SW 1271 (cell line): ENCODE data around the gene FAT1.
"Not testable (repeated sequence)": the region's sequence is repeated elsewhere in the genome, so short reads cannot be mapped to it uniquely, and the experiment has no call there.

Source experiments
- DNase-seq, 2 experiments: peaks; one replicate each; lab custom pipeline; 2025; lab: John Stamatoyannopoulos, UW

Gene FAT1

DNA sequence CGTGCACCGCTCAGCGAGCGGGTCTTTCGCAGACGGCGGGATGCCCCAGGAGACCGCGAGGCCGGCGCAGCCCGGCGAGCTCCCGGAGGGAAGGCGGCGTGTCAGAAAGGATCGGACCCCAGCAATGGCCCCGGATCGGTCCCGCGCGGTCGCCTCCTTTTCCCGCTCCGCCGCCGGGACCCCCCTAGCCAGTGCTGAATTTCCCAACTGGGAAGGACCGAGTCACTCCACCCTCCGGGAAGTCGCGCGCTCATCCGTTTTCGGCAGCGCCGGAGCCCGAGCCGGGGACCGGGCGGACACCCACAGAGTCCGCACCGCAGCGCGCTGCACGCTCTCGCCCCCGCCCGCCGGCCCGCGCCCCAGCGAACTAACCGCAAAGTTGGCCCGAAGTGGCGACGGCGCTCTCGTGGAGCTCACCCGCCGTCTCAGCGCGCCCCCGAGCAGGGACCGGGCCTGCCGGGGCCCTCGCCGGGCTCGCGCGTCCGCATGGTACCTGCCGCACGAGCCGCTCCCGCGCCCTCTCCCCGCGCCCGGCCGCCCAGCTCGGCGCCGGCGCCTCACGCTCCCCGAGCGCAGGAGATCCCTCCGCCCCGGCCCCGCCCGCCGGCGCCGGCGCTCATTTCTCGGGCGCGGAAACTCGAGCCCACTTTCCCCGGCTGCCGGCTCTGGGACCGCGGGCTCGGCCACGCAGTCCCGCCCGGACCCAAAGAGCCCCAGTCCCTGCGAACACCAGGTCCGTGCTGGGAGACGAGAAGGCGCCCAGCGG lies at the start of gene FAT1:
Gene FAT1 (minus strand): TSS at position 565 of the 766 bp plus-strand sequence. CDS start 14,029 bp downstream, outside the sequence.
- DNase-seq, result peak in 1 of 2 experiments; percentile 32

DNA sequence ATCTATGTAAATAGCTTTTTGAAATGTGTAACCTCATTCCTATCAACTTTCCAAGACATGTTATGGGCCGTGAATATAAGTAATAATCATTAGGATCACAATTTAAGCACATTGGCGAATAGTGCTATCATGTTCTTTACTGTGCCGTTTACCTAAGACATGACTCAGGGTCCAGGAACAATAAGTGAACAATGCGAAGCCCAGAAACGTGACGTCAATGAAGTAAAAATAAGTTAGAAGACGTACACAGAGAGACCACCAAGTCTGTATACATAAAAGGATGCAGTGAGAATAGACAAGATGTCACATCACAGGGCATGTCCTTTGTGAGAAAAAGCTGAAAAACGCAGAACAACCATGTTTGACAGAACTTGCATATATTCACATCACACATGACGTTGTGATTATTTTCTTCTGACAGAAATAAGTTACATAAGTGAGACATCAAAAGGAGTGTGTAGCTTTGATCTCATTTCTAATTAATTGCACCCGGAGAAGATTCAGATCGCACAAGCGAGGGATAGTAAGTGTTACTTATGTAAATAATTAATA lies 49.4 kb upstream of the FAT1 start:
- no peak for DNase-seq

DNA sequence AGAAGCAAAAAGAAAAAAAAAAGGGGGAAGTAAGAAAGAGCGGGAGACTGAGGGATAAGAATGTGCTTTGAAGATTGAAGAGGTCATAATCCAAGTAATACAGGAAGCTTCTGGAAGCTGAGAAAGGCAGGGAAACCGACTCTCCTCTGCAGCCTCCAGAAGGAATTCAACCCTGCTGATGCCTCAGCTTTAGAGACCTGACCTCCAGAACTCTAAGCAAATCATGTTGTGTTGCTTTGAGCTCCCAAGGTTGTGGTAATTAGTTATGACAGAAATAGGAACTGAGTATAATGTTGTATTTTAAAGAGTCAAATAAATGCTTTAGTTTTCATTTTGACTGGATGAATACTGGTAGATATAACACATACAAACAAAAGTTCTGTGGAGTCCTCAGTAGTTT lies 48.0 kb upstream of the FAT1 start:
- DNase-seq, result no peak

DNA sequence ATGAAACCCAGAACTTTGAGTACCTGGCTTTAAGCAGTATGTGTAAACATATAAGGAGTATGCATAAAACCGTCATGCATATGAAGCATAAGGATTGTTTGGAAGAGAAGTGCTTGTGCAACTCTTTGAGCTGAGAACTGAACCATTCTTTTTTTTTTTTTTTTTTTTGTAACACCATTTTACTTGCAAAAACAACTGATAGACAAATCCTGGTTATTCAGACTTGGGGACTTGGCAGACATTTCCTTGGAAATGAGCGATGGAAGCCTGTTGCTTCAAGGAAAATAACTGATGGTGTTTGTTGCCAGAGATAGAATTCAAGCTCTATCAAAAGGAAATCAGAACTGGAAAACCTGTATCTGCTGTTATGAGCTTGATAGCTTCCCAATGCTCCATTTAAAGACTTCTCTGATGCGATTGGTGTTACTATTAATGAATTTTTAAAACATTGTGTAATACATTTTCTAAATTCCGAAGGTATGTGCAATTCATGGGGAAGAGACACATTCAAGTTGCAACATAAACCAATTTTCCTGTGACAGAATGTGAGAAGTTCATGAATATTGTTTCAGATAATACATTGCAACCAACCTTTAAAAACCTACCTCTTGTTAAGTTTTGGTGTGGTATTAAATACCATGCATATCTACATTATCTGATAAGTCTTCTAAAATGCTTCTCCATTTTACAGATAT lies 47.0 kb upstream of the FAT1 start:
- DNase-seq, result no peak

DNA sequence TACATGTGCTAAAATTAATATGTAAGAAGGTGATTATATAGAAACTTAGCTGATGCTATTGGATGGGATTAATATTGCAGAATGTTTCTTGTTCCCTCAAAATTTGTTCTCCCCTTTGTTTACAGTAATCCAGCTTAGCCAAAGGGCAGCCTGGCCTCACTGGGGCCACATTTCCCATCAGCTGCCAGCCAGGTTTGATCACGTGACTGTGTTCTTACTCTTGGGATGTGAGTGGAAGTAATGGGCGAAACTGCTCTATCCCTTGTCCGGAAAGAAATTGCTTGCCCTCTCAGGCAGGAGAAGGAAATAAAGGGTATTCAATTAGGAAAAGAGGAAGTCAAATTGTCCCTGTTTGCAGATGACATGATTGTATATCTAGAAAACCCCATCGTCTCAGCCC lies 44.1 kb upstream of the FAT1 start:
- no peak for DNase-seq

- DNase-seq, result no peak
These were observed 42.3 kb upstream of the FAT1 start for GRCh38 chr4:186765673-186766546.

DNA sequence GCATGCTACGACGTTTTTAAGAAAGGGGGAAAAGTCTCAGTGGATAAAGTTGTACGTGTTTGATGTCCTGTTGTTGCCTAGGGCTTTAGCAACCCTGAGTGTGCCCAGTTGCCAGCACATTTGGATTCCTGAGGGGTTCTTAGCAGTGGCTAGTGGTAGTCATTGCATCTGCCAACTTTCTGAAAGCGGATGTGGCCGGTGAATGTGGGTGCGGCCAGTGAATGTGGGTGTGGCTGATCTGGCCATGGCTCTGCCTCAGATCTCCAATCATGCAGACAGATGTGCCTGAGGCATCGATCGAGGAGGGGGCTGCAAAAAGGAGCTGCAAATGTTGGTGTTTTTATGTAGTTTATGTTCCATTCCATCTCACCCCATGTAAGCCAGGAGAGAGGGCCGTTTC lies 41.5 kb upstream of the FAT1 start:
- DNase-seq, result peak in 1 of 2 experiments; percentile 7

GRCh38 chr4:186764457-186764856 lies 40.8 kb upstream of the FAT1 start:
- DNase-seq, result no peak

DNA sequence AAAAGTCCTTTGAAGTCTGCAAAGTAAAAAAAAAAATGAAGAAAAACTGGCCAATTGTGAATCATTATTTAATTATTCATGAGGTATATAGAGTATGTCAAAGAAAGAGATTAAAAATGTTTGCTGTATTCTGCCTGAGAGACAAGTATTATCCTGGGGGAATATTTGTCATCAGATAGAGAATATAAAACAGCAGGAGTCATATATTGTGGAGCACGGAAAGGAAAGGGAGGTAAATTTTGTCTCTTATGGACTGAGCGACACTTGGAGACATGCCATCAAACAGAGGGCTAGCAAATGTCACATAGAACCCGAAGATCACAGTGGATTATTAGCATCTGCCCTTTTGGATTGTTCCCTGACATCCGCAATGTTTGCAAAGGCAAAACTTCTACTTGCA lies 39.2 kb upstream of the FAT1 start:
- DNase-seq, result no peak

GRCh38 chr4:186762361-186762760 lies 38.7 kb upstream of the FAT1 start:
- no peak for DNase-seq

DNA sequence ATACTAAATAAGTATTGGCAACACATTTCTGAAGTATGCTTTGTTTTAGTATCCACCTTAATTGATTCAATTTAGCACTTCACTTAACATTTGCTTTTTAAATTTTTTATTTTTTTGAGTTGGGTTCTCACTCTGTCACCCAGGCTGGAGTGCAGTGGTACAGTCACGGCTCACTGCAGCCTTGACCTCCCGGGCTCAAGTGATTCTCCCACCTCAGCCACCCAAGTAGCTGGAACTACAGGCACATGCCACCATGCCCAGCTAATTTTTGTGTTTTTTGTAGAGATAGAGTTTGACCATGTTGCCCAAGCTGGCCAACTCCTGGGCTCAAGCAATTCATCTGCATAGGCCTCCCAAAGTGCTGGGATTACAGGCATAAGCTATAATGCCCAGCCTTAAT lies 38.3 kb upstream of the FAT1 start:
- not testable (repeated sequence) for DNase-seq

DNA sequence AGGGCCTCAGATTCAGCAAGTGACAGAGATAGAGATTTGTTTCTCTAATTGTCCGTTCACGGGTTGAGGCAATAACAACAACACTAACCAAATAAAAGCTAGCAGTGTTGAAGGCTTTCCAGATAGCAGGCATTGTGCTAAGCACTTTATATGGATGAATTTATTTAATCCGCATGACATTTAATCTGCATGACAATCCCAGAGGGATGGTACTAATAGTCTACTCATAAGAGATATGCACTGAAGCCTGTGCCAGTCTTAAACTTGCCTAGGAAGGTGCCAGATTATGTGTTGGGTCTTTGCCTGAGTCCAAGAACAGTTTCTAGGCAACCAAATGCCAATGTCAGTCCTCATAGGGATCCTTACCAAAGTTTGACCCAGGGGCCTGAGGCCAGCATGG lies 37.7 kb upstream of the FAT1 start:
- no peak for DNase-seq

DNA sequence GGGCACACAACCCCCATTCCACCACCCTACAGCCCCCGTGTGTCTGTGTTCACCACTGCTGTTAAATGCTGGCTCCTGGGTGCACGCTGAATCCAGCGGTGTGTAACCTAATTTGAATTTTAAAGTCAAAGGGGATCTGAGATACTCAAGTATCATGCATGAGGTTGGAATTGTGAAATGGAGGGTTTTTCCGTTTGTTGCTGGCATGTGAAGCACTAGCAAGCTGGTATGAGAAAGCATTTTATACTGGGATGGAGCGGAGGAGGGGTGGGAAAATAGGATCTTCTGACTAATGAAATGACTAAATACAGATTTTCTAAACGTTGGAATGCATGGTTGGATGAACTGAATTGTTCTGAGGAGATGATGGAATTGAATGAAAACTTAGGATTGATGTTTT lies 36.9 kb upstream of the FAT1 start:
- no peak for DNase-seq

DNA sequence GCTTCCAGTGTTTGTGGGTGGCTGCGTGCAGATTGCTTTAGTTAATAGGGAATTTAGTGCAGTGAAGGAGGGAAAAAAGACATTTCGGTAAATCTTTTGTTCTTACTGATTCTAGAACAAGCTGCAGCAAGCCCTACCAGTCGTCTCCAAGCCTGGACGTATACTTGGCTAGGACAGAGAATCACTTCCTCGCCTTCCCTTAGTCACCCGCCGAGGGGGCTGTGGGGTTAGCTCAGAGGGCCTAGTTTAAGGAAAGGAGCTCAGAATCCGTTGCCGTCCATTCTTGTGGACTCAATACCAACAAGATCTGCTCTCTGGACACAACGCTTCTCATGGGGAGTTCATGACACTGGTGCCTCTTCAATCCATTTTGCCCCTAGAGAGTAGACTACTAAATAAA lies 36.3 kb upstream of the FAT1 start:
- no peak for DNase-seq

- no peak for DNase-seq
These were observed 35.5 kb upstream of the FAT1 start for GRCh38 chr4:186758929-186759682.

GRCh38 chr4:186757696-186758355 lies 34.2 kb upstream of the FAT1 start:
- no peak for DNase-seq

GRCh38 chr4:186756550-186756949 lies 32.9 kb upstream of the FAT1 start:
- DNase-seq, result not testable (repeated sequence)

- no peak for DNase-seq
These were observed 32.2 kb upstream of the FAT1 start for GRCh38 chr4:186755550-186756519.

DNA sequence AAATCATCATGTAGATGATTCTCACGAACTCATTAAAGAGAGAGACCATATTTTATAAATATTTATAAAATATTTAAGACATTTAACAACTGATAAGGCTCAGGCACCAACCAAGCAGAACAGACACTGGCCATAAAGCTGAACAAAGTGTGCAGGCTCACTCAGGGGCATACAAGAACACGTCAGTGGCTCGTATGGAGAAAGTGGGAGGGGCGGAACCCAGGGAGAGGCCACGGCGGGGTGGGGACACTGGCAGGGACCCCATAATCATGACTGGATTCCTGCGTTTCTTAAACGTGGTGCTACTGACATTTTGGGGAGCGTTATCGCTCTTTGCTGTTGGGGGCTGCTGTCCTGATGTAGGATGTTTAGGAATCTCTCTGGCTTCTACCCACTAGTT lies 31.3 kb upstream of the FAT1 start:
- no peak for DNase-seq

- no peak for DNase-seq
These were observed 28.7 kb upstream of the FAT1 start for GRCh38 chr4:186752325-186752724.
